Lower leg skin (tissue), 3 donors: ENCODE results near the gene SLC2A6.

Experiments used
- CTCF ChIP-seq, 3 donors: fragments of 450-650 bp; IDR thresholded peaks; one replicate each; pipeline ENCODE4 v1.5.1; 2016; ENCODE audit warnings: antibody characterized with exemption in 3 of 3, mild to moderate bottlenecking in 3 of 3, moderate library complexity in 2 of 3
- POLR2A ChIP-seq, 2 donors: fragments of 450-650 bp; IDR thresholded peaks; one replicate each; pipeline ENCODE4 v1.6.1; 2016 to 2017; ENCODE audit warnings: antibody characterized with exemption in 2 of 2, mild to moderate bottlenecking in 1 of 2, moderate library complexity in 1 of 2

- TF ChIP-seq POLR2A (IDR thresholded peaks at IDR 0.05) (no peak), CTCF (IDR thresholded peaks at IDR 0.05) (no peak)
These were observed 2.6 kb downstream of the SLC2A6 start for GRCh38 chr9:133476036-133476931.
